ENCODE results near the gene PLCG1.

GRCh38 chr20:41108531-41108930, 28.8 kb upstream of the PLCG1 start:
- no peak for TF ChIP-seq CTCF (IDR thresholded peaks at IDR 0.05)
- no peak for TF ChIP-seq POLR2A (IDR thresholded peaks at IDR 0.05)
